Measurements from ENCODE around the gene COG4.

The COG4 gene

GRCh38 chr16:70470141-70470926 lies 53.0 kb downstream of the COG4 start:
- no peak for TF ChIP-seq CTCF (IDR thresholded peaks at IDR 0.05; ENCODE audit: control insufficient read depth, extremely low read depth, insufficient read depth)

GRCh38 chr16:70468776-70469525 lies 54.4 kb downstream of the COG4 start:
- no peak for TF ChIP-seq CTCF (IDR thresholded peaks at IDR 0.05; ENCODE audit: control insufficient read depth, extremely low read depth, insufficient read depth)
- no peak overlapping the region for H3K4me3 ChIP-seq (ENCODE audit: low read depth, low read length)
- no peak for DNase-seq (ENCODE audit: low read depth)

More at GRCh38 chr16:70470141-70470926, 53.0 kb downstream of the COG4 start:
- no peak for DNase-seq (ENCODE audit: low read depth)
- no peak overlapping the region for H3K4me3 ChIP-seq (ENCODE audit: low read depth, low read length)

GRCh38 chr16:70467608-70468007 lies 55.7 kb downstream of the COG4 start:
- TF ChIP-seq CTCF (IDR thresholded peaks at IDR 0.05; ENCODE audit: control insufficient read depth, extremely low read depth, insufficient read depth): no peak
- H3K4me3 ChIP-seq (ENCODE audit: low read depth, low read length): no peak overlapping the region
- DNase-seq (ENCODE audit: low read depth): no peak

- TF ChIP-seq CTCF (IDR thresholded peaks at IDR 0.05; ENCODE audit: control insufficient read depth, extremely low read depth, insufficient read depth): no peak
- H3K4me3 ChIP-seq (ENCODE audit: low read depth, low read length): no peak overlapping the region
- no peak for DNase-seq (ENCODE audit: low read depth)
Observed at GRCh38 chr16:70467113-70467512, 56.2 kb downstream of the COG4 start.

GRCh38 chr16:70466805-70467076 lies 56.6 kb downstream of the COG4 start:
- TF ChIP-seq CTCF (IDR thresholded peaks at IDR 0.05; ENCODE audit: control insufficient read depth, extremely low read depth, insufficient read depth): no peak
- no peak for DNase-seq (ENCODE audit: low read depth)
- no peak overlapping the region for H3K4me3 ChIP-seq (ENCODE audit: low read depth, low read length)

GRCh38 chr16:70465999-70466804 lies 57.2 kb downstream of the COG4 start:
- TF ChIP-seq CTCF (IDR thresholded peaks at IDR 0.05; ENCODE audit: control insufficient read depth, extremely low read depth, insufficient read depth): no peak
- no peak for DNase-seq (ENCODE audit: low read depth)
- no peak overlapping the region for H3K4me3 ChIP-seq (ENCODE audit: low read depth, low read length)

All from LNCaP clone FGC (cell line).